Measurements from ENCODE around the gene CENPH. TPM values are rescaled to one million over a fixed set of nuclear protein-coding genes. Genes with fewer than 3 reads are reported as not detected.

The CENPH gene
- total and polyA plus RNA-seq, 2 donors (not counting 1 experiment from before 2014, with no cell fraction given), result 2.8 to 11.9 TPM

DNA sequence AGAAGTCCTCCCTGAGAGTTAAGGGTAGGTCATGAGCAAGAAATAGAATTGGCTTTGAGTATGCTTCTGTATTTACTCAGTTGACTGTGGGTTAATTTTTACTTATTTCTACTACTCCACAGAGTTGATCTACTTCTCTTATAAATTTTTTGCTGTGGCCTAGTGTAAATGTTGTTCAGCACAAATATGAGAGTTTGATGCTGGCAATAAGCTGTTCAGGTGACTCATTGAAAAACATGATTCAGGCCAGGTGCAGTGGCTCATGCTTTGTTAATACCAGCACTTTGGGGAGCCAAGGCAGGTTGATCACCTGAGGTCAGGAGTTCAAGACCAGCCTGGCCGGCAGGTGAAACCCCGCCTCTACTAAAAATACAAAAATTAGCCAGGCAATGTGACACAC, 40.8 kb downstream of the CENPH start:
- intact Hi-C loops (cut with micrococcal nuclease), result no loop called here
- Mint-ChIP-seq H3K9me3 (ENCODE audit: insufficient read depth) (no peaks in the 10 kb centered on the region), H3K27me3 (no peaks in the 10 kb centered on the region), H3K4me1 (peaks cover 9% of the 10 kb centered on the region), H3K27ac (no peak overlapping the region), H3K4me3 (no peak overlapping the region)
- Histone ChIP-seq H3K9me3 (ENCODE audit: control extremely low read depth in 1 of 3, control insufficient read depth in 2 of 3, insufficient read depth in 1 of 3, low read length in 2 of 3) (no peaks in the 10 kb centered on the region), H3K27me3 (replicated peaks in 1 of 4; ENCODE audit: control extremely low read depth in 1 of 4, control insufficient read depth in 3 of 4, insufficient read depth in 4 of 4, low read length in 3 of 4) (no peaks in the 10 kb centered on the region), H2AFZ (ENCODE audit: insufficient read depth, low read depth, low read length, poor library complexity, severe bottlenecking) (no peak overlapping the region), H3K9ac (ENCODE audit: low read length) (no peak overlapping the region), H3K4me1 (ENCODE audit: control insufficient read depth in 2 of 2, insufficient read depth in 2 of 2, low read length in 2 of 2) (peaks cover 0 to 6% of the 10 kb centered on the region in 2 donors), H3K27ac (ENCODE audit: low read length in 2 of 2) (no peak overlapping the region), H4K20me1 (ENCODE audit: control insufficient read depth, insufficient read depth, low read length, poor library complexity, severe bottlenecking) (no peaks in the 10 kb centered on the region), H3K4me3 (ENCODE audit: control extremely low read depth in 1 of 5, extremely low read depth in 1 of 5, insufficient read depth in 1 of 5, low read depth in 2 of 5, low read length in 4 of 5) (no peak overlapping the region), H3K36me3 (replicated peaks in 1 of 2; ENCODE audit: control extremely low read depth in 1 of 2, control insufficient read depth in 1 of 2, extremely low read depth in 1 of 2, insufficient read depth in 2 of 2, low read length in 1 of 2) (peaks cover 3 to 12% of the 10 kb centered on the region in 2 experiments), H3K79me2 (ENCODE audit: control insufficient read depth, insufficient read depth, low read length) (peaks cover 9% of the 10 kb centered on the region), H3K4me2 (replicated peaks; ENCODE audit: low read depth, low read length, poor library complexity, severe bottlenecking) (no peak overlapping the region)
- POLR2A ChIA-PET, result no interaction called here
- WGBS (ENCODE audit: insufficient coverage), result 100% methylated on average over 2 of the region's 2 CpGs
- CTCF ChIA-PET, result interaction anchor here (1.0 kb wide), 1 partner anchor 137 kb away, joined by 3 read pairs; the partner anchor contains the start of gene SLC30A5
- DNase-seq, result no peak
- no peak for ATAC-seq (ENCODE audit: low read depth)
- TF ChIP-seq, protein P1, sequence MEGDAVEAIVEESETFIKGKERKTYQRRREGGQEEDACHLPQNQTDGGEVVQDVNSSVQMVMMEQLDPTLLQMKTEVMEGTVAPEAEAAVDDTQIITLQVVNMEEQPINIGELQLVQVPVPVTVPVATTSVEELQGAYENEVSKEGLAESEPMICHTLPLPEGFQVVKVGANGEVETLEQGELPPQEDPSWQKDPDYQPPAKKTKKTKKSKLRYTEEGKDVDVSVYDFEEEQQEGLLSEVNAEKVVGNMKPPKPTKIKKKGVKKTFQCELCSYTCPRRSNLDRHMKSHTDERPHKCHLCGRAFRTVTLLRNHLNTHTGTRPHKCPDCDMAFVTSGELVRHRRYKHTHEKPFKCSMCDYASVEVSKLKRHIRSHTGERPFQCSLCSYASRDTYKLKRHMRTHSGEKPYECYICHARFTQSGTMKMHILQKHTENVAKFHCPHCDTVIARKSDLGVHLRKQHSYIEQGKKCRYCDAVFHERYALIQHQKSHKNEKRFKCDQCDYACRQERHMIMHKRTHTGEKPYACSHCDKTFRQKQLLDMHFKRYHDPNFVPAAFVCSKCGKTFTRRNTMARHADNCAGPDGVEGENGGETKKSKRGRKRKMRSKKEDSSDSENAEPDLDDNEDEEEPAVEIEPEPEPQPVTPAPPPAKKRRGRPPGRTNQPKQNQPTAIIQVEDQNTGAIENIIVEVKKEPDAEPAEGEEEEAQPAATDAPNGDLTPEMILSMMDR (IDR thresholded peaks at IDR 0.05), result no peak
- TF ChIP-seq EZH2 (IDR thresholded peaks at IDR 0.05; ENCODE audit: borderline replicate concordance, insufficient read depth, low read depth, low read length, poor library complexity, severe bottlenecking), result no peak

DNA sequence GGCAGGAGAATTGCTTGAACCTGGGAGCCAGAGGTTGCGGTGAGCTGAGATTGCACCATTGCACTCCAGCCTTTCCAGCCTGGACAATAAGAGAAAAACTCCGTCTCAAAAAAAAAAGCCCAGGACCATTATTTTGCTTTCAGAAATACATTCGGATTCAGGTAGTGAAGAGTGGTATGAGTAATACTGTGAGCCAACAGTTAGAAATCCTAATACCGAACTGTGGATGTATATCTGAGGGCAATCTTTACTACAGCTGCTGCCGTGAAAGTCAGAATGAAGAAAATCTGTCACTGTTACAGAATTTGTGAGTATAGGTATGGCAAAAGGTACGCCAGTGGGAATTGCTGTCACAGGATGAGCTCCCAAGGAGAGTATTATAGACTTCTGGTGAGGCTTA, 41.9 kb downstream of the CENPH start:
- intact Hi-C loops (cut with micrococcal nuclease), result no loop called here
- Histone ChIP-seq H3K36me3 (replicated peaks in 1 of 2; ENCODE audit: control extremely low read depth in 1 of 2, control insufficient read depth in 1 of 2, extremely low read depth in 1 of 2, insufficient read depth in 2 of 2, low read length in 1 of 2) (peaks cover 3 to 12% of the 10 kb centered on the region in 2 experiments), H3K4me1 (ENCODE audit: control insufficient read depth in 2 of 2, insufficient read depth in 2 of 2, low read length in 2 of 2) (peaks cover 6 to 16% of the 10 kb centered on the region in 2 donors), H3K9ac (ENCODE audit: low read length) (no peak overlapping the region), H3K4me2 (replicated peaks; ENCODE audit: low read depth, low read length, poor library complexity, severe bottlenecking) (no peak overlapping the region), H4K20me1 (ENCODE audit: control insufficient read depth, insufficient read depth, low read length, poor library complexity, severe bottlenecking) (no peaks in the 10 kb centered on the region), H3K27ac (ENCODE audit: low read length in 2 of 2) (no peak overlapping the region), H2AFZ (ENCODE audit: insufficient read depth, low read depth, low read length, poor library complexity, severe bottlenecking) (no peak overlapping the region), H3K9me3 (ENCODE audit: control extremely low read depth in 1 of 3, control insufficient read depth in 2 of 3, insufficient read depth in 1 of 3, low read length in 2 of 3) (no peaks in the 10 kb centered on the region), H3K79me2 (ENCODE audit: control insufficient read depth, insufficient read depth, low read length) (peaks cover 17% of the 10 kb centered on the region), H3K4me3 (ENCODE audit: control extremely low read depth in 1 of 5, extremely low read depth in 1 of 5, insufficient read depth in 1 of 5, low read depth in 2 of 5, low read length in 4 of 5) (no peak overlapping the region), H3K27me3 (replicated peaks in 1 of 4; ENCODE audit: control extremely low read depth in 1 of 4, control insufficient read depth in 3 of 4, insufficient read depth in 4 of 4, low read length in 3 of 4) (no peaks in the 10 kb centered on the region)
- no peaks in the 10 kb centered on the region for H3K9me3 Mint-ChIP-seq (ENCODE audit: insufficient read depth)
- DNase-seq, result no peak
- no peaks in the 10 kb centered on the region for H3K27me3 Mint-ChIP-seq
- H3K4me1 Mint-ChIP-seq, result peaks cover 17% of the 10 kb centered on the region
- no peak overlapping the region for H3K4me3 Mint-ChIP-seq
- 100% methylated on average over 3 of the region's 6 CpGs for whole genome bisulfite sequencing (ENCODE audit: insufficient coverage)
- CTCF ChIA-PET, result interaction anchor here (1.6 kb wide), 1 partner anchor 138 kb away, joined by 3 read pairs; the partner anchor contains the start of gene SLC30A5
- ATAC-seq (ENCODE audit: low read depth), result no peak
- no peak overlapping the region for H3K27ac Mint-ChIP-seq
- POLR2A ChIA-PET, result no interaction called here
- TF ChIP-seq, protein P1 (IDR thresholded peaks at IDR 0.05), result no peak
- no peak for TF ChIP-seq EZH2 (IDR thresholded peaks at IDR 0.05; ENCODE audit: borderline replicate concordance, insufficient read depth, low read depth, low read length, poor library complexity, severe bottlenecking)

Data from B cell (primary cell).